Activated CD4-positive, CD25-positive, alpha-beta regulatory T cell treated with anti-CD3 and anti-CD28 coated beads, Interleukin-2, amount 50 U/mL, for 72 hours (primary cell): ENCODE measurements around the gene FMOD.
"Not testable (repeated sequence)": the region's sequence is repeated elsewhere in the genome, so short reads cannot be mapped to it uniquely, and the experiment has no call there.

ENCODE experiments used
- DNase-seq: peaks from one replicate; pipeline ENCODE4 v3.0.0; 2021

The FMOD gene

DNA sequence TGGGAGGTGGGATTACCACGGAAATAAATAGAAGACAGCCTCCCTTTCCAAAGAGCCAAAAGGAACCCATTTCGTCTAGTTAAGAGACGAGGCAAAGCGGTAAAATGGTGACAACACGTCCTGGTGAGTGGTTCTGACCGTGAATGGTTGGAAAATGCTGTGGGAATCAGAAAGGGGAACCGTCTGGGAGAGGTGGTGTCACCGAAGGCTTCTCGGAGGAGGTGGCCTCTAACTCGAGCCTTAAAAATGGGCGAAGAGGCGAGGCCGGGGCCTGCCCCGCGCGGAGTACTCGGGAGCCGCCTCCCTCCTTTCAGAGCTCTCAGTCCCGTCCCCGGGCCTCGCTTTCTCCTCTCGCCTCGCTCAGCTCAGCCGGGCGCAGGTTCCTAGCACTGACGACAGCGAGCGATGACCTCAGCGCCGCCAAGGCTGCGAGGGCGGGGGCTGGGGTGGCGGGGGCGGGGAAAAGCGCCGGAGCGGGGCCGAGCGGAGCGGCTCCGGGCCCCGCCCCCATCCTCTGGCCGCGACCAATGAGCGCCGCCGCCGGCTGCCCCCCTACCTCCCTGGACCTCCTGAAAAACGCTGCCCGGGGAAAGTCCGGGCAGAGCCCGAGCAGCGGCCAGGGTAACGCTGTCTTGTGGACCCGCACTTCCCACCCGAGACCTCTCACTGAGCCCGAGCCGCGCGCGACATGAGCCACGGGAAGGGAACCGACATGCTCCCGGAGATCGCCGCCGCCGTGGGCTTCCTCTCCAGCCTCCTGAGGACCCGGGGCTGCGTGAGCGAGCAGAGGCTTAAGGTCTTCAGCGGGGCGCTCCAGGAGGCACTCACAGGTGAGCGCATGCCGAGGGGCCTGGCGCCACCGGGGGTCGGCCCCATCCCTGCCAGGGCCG is 45.8 kb downstream of the FMOD start, which contains the start of gene BTG2:
BTG2 (plus strand) TSS at position 601 of the 890 bp plus-strand sequence; CDS start at position 689, 88 bp downstream.
- peak; percentile 87 for DNase-seq

DNA sequence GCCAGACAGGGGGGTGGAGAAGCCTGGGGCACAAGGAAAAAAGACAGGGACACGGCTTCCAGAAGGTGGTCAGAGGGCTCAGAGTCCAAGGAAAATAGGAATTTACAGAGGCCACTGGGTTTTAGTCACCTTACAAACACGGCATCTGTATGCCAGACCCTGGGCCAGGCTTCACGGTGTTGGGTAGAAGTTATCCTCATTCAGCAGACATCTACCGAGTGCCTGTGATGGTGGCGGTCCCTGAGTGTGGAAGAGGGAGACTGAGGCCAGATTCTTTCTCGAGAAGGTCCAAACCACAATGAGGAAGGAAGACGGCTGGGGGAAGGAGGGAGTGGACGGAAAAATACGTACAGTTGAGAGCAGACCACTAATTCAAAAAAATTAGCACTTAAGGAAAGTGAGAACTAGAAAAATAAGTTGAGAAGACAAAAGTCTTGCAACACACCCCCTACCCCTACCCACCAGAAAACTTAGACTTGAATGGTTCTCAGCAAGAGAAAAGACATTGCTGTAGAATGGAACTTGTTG is 46.5 kb downstream of the FMOD start:
- no peak for DNase-seq

DNA sequence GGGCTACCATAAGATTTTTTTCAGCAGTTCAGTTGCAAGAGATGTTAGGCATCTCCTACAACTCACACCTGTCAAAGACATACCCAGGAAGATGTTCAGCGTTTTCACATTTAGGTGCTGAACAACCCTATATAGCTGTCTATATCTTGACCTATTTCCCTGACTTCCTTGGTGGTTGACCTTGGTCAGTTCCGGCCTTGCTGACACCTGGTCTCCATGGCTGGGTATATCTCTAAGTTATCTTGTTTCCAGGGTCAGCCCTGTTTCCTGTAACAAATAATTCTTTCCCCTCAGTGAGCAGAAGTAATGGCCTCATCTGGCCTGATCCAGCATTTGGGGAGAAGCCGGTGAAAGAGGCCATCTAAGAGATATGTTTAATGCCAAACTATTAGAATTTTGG is 48.0 kb downstream of the FMOD start:
- DNase-seq: no peak

DNA sequence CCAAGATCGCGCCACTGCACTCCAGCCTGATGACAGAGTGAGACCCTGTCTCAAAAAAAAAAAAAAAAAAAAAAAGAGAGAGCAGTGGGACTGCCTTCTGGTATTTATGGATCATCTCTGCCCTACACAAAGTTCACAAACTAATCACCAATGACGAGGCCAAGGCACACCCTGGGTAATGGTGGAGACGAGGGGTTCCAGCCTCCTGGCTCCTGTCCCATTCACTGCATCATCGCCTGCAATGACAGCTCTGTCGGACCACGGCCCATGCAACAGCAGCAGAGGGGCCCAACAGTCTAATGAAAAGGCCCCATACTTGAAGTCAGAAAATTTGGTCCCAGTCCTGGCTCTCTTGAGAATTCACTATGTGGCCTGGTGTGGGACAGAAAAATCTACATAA is 48.5 kb downstream of the FMOD start:
- DNase-seq: no peak

DNA sequence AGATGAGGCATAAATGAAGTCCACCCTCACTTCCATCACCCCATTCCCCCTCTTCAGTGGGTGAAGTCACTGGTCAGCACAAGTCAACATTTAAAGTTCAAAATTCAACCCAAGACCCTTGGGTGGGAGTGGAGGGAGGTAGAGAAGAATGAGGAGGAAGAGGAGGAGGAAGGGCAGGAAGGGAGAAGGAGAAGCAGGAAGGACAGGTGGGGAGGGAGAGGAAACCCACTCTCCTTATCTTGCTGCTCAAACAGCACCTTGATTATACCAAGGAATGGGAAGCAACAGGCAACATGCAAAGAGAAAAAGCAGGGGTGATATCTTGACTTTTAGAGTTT is 49.6 kb downstream of the FMOD start:
- no peak for DNase-seq

DNA sequence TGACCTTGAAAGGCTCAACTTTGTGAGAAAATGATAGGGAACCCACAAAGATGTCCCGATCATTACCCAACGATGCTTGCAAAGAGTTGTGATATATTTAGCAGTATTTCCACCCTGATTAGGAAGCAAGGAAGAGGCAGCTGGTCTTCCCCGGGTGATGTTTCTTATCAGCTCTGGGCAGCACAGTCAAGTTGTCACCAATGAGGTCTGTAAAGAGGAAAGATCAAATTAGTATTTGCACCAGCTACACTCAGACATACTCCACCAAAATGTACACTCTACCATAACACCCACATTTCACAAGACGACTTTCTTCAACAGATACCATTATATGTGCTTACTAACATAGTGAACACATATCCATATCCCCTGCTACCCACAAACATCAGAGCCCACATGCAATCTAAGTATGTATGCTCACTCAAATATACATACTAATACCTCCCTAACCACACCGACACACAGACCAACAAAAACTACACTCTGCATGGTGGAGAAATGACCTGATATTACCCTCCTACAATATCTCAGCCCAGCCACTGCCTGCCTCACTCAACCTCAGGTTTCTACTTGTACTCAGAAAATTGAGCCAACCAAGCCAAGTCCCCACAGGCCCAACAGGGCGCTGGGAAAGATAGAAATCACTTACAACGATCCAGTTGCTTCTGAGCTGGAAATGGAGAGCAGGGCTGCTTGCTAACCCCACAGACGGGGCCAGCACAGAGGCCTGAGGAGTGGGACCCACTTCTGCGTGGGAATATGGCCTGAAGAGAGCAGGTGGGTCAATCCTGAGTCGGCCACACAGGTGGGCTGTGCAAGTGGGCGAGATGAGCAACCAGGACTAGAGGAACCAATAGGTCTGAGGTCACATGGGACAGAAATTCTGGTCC is 50.2 kb downstream of the FMOD start:
- no peak for DNase-seq

DNA sequence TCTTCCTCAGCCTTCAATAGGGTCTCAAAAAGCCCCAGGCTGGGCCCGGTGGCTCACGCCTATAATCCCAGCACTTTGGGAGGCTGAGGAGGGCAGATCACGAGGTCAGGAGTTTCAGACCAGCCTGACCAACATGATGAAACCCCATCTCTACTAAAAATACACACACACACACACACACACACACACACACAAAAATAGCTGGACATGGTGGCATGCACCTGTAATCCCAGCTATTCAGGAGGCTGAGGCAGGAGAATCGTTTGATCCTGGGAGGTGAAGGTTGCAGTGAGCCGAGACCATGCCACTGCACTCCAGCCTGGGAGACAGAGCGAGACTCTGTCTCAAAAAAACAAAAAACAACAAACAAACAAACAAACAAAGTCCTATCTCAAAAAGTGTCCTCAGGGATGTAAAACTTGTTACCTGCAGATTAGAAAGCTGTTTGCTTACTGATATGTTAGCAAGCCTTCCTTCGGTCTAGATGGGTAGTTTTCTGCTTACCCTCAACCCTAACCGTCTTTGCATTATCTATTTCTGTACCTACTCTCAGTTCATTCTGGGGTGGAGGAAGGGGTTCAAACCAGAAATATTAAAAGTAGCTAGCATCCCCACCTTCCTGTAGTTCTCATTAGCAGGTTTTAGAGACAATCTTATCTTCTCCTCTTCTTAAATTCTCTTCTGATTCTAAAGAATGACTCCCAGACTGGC is 51.0 kb downstream of the FMOD start:
- not testable (repeated sequence) for DNase-seq

DNA sequence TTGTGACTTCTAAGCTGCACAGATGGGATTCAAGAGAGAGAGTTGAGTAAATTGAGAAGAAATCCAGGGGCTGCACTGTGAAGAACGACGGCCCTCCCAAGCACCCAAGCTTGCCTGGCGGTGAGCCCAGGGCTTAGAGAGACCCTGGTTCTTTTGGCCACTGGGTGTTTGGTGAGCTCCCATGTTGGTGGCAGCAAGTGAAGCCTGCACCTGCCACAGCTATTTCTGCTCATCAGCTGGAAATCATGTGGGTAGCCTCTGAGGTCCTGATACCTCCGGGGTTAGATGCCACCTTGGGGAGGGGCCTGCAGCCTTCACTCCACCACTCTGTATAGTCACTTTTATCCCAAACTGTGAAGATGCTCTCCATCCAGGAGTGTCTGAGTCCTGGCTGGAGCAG is 51.8 kb downstream of the FMOD start:
- no peak for DNase-seq

DNA sequence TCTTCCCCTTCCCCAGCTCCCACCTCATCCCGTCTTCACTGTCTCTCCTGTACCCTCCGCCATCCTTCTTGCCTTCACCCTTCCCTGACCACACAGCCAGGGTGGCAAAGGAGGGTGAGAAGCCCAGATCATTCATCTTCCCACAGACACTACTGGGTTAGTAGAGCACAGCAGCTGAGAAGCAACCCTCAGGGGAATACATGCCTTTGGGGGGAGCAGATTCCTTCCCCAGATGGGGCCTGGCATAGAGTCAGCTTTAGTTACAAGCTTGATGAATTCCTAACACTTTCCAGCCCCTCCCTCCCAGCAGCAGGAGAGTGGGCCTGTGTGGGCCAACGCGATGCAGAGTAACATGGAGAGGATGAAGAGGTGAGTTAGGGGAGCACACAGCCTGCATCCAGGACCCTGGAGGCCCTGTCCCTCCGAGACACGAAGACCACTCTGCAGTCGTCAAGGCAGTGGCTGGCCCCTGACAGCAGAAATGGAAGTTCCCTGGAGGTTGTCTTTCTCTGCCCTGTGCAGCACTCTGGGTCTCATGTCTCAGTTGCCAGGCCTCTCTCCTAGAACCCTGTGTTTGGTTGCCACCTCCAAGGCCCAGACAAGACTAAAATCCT is 54.4 kb downstream of the FMOD start:
- no peak for DNase-seq

DNA sequence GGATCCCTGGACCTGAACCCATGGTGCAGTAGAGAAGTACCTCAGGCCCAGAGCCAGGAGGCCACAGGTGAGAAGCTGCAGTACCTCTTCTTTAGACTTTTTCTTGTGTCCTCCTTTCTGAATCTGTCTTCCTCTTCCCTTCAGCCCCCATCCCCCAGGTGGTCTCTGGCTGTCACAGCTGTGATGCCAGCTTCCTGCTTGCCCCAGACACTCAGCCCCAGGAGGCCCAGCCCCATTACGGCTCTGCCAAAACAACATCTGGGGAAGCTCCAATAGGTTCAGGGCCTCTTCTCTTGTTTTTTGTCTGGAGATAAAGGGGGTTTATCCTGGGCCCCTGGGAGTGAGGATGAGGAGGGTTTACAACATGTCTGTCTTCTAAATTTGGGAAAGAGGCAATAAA is 55.1 kb downstream of the FMOD start:
- no peak for DNase-seq

DNA sequence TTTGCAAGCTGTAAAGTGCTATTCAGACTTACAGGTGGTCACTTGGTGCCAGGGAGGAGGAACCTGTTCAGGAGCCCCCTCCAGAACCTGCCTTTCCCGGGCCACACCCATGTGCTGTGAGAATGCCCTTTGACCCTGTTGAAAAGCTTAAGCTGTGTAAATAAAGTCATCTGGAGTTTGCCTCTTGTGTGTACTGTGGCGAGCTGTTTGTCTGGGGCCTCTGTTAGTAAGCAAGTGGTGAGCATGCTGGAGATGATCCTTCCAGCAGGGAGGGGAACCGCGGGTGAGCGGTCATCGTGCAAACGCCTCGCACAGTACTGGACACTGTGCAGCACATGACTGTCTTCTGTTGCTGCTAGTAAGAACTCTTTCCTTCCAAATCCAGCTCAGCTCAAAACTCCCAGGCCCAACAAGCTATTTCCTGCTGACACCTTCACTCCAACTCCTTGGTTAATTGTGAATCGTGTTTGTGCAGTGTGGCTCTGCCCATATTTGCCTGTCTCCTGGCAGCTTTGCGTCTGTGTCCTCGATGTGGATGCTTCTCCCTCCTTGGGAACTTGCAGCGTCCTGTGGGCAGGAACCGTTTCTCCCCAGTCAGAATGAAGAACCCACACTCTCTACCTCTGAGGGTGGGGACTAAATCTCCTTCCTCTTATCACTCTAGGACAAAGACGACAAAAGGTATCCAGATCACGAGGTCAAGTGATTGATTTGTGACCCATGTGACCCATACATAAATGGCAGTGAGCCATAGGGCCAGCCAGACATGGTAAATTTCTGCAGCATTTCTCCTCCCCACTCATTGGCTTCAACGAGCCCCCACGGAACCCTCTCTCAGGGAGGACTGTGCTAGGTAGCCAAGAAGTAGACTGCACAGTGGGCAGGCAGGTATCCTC is 59.5 kb downstream of the FMOD start:
- no peak for DNase-seq
